HG03457 (cell line): ENCODE data around the gene SNTG2.
"Not testable (repeated sequence)": the region's sequence is repeated elsewhere in the genome, so short reads cannot be mapped to it uniquely, and the experiment has no call there.

Source experiments
- ATAC-seq: cut with Tn5 transposase; IDR thresholded peaks from one replicate; pipeline ENCODE4 v1.9.1; 2021; ENCODE audit warnings: moderate number of reproducible peaks; ENCODE audit not compliant: unreplicated experiment

SNTG2 gene

DNA sequence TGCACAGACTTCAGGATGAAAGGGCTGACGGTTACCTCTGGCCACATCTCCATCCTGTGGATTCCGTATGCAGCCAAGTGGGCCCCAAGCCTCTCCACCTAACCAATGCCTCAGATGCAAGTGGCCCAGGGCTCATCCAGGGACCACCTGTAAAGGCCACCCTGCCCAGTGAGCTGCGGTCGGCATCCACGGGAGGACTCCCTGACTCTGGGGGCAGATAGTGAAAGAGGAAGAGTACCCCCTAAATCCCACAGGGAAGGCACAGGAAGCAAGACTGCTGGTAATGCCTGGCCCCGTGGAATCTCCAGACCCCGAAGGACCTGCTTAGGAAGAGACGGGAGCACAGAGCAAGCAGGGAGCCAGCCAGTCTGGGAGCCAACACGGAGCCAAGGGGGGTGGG is 451.4 kb downstream of the SNTG2 start:
- no peak for ATAC-seq

DNA sequence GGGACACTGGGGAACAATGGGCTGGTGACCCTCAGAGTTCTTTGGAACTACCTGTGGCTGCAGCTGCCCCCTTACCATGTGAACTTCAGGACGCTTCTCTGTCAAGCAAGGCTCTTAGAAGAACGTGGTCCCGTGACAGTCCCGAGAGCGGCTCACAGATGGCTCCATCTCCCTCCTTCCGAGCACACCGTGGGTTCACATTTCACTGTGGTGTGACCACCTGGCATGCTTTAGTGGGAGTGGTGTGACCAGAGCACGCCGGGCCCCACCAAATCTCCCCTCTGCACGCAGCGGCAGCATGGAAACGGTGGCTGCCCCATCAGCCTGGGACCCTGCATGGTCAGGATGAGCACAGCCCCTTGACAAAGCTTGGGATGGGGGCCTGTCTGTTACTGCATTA is 452.9 kb downstream of the SNTG2 start:
- ATAC-seq, result no peak

DNA sequence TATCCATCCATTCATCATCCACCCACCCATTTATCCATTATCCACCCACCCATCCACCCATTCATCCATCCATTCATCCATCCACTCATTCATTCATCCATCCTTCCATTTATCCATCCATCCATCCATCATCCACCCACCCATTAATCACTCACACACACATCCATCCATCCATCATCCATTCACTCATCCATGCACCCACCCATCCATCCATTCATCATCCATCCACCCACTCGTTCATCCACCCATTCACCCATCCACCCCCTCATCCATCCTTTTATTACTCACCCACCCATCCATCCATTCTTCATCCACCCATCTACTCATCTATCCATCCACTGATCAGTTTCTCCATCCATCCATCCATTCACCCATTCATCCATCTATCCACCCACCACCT is 454.5 kb downstream of the SNTG2 start:
- ATAC-seq, result no peak

DNA sequence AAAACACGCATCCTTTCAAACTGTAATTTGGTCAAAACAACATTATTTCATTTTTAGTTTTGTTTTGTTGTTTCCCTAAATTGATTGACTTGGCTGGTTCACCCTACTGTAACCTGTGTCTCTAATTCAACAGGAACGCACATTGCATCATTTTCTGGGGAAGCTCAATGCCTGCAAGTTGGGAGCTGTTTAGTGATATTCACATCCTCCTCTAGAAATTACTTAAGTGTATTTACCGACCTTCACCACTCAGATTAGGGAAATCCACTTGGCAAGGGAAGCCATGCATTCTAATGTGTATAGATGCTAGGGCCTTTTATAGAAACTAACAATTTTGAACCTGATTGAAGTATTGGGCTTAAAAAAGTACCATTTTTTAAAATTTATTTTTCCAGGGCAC is 455.3 kb downstream of the SNTG2 start:
- no peak for ATAC-seq

DNA sequence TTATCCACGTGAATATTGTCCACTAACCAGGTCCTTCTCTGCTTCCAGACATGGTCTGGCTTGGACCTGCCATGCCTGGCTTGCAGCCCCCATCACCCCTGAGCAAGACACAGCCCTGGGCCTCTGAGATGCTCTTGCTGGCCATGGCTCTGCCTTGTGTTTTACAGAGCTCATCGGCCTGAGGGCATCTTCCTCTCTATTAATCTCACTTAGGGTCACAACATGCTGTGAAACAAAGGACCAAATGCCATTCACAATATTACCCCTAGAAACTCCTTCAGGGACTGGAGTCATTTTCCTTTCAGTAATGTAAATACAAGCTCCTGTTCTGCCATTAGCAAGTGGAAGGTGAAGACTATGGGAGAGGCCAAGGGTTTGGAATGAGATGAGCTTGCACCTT is 455.8 kb downstream of the SNTG2 start:
- ATAC-seq, result no peak

DNA sequence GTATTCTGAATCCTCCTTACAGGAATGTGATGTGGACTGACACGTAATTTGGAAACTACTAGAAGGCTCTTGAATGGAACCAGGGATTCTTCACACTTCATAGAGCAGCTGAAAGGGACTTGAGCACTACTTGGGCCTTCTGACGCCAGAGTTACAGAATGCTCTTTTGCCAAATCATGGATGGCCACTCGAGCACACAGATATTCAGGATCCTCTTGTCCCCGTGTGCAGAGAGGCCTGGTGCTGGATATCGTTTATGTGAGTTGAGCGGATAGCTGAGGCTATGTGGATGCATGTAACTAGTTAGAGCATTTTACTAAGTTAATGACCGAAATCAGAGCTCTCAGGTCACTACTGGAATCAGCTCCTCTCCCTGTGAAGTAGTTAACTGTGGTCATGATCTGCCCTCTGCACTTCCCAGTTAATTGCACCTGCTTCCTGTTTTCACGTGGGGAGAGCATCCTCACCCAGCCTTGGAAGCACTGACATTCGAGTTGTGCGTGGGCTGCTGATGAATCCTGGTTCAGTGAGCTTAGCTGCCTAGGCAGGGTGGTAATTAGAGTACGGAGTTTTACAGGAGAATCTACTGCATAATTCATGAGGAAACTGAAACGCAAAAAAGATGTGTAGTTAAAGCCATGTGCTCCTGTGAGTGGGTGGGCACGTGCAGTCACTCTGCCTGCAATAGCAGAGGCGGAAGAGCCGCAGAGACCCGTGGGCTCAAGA is 457.5 kb downstream of the SNTG2 start:
- ATAC-seq, result no peak

DNA sequence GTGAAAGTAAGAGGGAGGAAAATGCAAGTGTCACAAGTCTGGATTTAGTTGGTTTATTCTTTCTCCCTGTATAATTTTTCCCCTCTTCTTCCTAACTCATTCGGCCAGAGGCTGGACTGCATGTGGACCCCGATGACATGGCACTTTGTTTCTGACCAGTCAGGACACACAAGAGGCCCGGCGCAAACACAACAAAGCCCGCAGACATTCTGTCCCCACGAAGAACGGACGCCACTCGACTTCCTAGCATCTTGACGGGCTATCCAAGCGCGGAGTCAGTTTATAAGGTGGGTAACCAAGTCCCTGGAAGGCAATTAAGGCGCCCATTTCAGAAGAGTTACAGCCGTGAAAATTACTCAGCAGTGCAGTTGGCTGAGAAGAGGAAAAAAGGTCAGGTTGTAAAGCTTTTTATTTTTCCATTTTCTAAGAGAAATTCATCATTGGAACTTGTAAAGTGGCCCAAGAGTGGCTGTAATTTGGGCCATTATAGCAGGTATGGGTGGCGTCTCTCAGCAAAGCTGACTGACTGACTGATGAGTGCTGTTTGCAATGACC is 462.6 kb downstream of the SNTG2 start, which contains the start of gene TPO:
Gene TPO (plus strand): TSS at position 308 of the 555 bp plus-strand sequence. CDS start 946 bp downstream, outside the sequence.
- ATAC-seq, result no peak

DNA sequence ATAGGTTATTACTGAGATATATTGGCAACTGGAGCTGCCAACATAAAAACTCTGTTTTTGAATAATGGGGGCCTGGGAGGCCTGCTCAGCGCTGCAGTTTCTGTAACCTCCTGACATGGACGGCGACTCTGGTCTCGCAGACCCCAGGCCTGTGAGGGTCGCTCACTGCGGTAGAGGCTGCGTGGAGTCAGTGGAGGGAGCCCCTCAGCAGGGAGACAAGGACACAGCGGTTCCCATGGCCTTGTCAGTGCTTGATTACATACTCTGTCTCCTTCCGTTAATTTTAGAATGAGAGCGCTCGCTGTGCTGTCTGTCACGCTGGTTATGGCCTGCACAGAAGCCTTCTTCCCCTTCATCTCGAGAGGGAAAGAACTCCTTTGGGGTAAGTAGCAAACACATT is 463.5 kb downstream of the SNTG2 start:
- no peak for ATAC-seq

DNA sequence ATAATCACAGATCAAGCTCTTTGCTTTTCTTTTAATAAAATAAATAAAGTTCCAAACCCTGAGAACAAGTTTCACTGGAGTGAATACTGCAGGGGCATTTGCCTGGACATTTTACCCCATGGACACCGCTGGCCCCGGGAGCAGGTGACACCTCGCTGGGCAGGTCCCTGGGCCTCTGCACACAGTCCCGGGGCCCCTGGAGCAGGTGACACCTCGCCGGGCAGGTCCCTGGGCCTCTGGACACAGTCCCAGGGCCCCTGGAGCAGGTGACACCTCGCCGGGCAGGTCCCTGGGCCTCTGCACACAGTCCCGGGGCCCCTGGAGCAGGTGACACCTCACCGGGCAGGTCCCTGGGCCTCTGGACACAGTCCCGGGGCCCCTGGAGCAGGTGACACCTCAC is 464.3 kb downstream of the SNTG2 start:
- not testable (repeated sequence) for ATAC-seq

DNA sequence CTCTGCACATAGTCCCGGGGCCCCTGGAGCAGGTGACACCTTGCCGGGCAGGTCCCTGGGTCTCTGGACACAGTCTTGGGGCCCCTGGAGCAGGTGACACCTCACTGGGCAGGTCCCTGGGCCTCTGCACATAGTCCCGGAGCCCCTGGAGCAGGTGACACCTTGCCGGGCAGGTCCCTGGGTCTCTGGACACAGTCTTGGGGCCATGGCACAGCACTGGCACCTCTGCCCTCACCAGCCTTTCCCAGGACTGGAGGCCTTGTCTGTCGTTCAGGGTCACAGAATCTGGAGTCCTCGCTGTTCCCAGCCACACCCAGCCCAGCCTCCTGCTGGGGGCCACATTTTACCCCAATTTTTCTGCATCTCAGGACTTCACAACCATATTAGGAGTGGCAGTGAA is 464.9 kb downstream of the SNTG2 start:
- ATAC-seq, result no peak
